ENCODE data around the gene RDH5.
"Not testable (repeated sequence)": the region's sequence is repeated elsewhere in the genome, so short reads cannot be mapped to it uniquely, and the experiment has no call there.

The RDH5 gene

GRCh38 chr12:55748230-55748993, 28.2 kb downstream of the RDH5 start:
- no peak for DNase-seq

GRCh38 chr12:55755246-55755645, 35.1 kb downstream of the RDH5 start:
- DNase-seq, result no peak

- DNase-seq, result no peak
These were observed 37.5 kb downstream of the RDH5 start for GRCh38 chr12:55757701-55758100.

GRCh38 chr12:55758575-55758974, 38.4 kb downstream of the RDH5 start:
- DNase-seq, result not testable (repeated sequence)

GRCh38 chr12:55760663-55761062, 40.5 kb downstream of the RDH5 start:
- DNase-seq, result no peak

GRCh38 chr12:55762646-55763045, 42.5 kb downstream of the RDH5 start:
- DNase-seq, result no peak

GRCh38 chr12:55765736-55766290, 45.6 kb downstream of the RDH5 start:
- DNase-seq, result no peak

GRCh38 chr12:55767156-55767555, 47.0 kb downstream of the RDH5 start:
- DNase-seq, result no peak

- DNase-seq, result no peak
These were observed 51.5 kb downstream of the RDH5 start for GRCh38 chr12:55771736-55772135.

All from NCI-H1092 (cell line).